ENCODE results near the gene CRYBA2.

Gene CRYBA2

GRCh38 chr2:218999021-218999880 is 6.0 kb upstream of the CRYBA2 start:
- DNase-seq (ENCODE audit: low spot score) = no peak

GRCh38 chr2:218998414-218999002 is 5.3 kb upstream of the CRYBA2 start:
- DNase-seq (ENCODE audit: low spot score) = no peak

- no peak for DNase-seq (ENCODE audit: low spot score)
Measured at GRCh38 chr2:218997731-218998130, 4.5 kb upstream of the CRYBA2 start.

DNA sequence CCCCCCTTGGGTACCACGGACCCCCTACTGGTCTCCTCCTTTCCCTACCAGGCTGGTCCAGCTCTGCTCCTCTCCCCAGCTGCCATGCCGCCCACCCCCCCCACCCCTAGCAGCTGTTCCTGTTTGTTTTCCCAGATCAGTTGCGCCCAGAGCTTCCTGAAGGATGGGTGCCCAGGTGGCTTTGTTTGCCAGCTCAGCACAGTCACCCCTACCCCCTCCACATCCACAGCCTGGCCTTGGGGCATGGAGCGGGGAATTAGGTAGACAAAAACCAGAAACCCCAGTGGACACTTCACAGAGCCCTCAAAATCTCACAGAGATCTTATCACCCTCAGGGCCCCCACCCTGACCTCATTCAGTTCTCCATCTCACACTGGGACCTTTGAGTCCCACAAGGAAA is 3.7 kb upstream of the CRYBA2 start:
- no peak for DNase-seq (ENCODE audit: low spot score)

DNA sequence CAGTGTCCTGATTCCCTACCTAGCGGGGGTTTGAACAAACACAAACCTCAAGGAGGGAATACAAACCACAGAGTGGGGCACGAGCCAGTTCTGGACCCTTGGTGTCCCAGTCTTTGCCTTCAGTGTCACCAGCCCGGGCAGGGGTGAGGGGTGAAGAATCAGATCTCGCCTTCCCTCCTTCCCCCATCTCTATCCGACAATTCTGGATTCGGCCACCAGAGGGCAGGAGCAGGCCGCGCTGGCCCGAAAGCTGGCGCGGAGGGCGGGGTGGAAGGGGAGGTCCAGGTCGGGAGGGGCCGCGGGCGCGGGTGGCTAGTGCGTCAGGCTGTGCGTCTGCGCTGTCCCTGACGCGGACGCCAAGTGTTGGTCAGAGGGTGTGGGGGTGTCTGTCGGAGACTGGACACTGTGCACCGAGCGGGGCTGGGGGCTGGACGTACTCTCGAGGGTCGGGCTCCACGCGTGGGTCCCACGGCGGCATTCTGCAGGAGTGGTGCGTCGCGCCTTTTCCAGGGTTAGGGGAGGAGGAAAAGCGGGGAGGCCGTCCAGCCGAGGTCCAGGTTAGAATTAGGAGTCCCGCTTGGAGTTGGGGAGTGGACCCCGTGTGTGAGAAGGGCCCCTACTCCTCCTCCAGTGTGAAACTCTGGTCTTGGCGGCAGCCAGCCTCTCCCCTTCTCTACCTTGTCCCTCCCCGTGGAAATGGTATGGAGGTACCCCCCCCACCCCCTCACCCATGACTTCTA is 2.9 kb upstream of the CRYBA2 start:
- peak; percentile 75 for DNase-seq (ENCODE audit: low spot score)

GRCh38 chr2:218995561-218995960 is 2.3 kb upstream of the CRYBA2 start:
- no peak for DNase-seq (ENCODE audit: low spot score)

GRCh38 chr2:218992703-218993344 is 398 bp downstream of the CRYBA2 start:
- no peak for DNase-seq (ENCODE audit: low spot score)

DNA sequence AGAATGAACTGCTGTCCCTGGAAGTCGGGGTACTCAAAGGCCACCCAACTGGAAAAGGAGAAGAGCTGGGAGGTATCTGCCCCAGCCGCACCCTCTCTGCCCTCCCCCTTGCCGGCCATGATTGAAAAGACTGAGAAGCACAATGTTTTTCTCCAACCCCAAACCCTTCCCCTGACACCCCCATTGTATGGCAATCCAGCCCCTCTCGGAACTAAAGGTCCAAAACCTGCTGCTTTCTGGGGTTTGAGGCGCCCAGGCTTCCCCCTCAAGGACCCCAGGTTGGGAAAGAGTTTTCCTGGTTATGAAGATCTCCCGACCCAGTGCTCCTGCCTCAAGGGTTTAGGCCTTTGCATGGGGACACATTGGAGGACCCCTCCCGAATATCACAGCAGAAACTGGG is 1.0 kb downstream of the CRYBA2 start:
- no peak for DNase-seq (ENCODE audit: low spot score)

DNA sequence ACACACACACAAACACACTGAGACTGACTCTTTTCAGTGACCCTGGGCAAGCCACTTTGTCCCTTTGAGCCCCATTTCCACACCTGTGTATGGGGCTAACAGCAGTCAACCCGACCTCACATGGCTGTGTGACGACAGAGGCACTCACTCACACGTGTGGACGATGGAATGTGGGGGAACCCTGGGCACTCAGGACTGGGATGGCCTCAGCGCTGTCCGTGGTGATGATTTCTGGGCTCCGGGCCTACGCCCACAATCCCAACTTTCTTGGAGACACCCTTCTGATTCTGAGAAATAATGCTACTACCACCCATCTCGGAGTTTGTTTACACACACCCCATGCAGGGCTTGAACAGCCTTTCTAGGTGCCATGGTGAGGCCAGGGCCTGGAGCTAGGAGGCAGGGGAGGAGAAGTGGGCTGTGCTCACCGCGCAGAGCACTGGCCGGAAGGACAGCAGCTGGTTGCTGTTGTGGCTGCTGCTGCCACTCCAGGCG is 1.5 kb downstream of the CRYBA2 start:
- DNase-seq (ENCODE audit: low spot score) = no peak

- DNase-seq (ENCODE audit: low spot score) = no peak
Measured at GRCh38 chr2:218990612-218991011, 2.6 kb downstream of the CRYBA2 start.

DNA sequence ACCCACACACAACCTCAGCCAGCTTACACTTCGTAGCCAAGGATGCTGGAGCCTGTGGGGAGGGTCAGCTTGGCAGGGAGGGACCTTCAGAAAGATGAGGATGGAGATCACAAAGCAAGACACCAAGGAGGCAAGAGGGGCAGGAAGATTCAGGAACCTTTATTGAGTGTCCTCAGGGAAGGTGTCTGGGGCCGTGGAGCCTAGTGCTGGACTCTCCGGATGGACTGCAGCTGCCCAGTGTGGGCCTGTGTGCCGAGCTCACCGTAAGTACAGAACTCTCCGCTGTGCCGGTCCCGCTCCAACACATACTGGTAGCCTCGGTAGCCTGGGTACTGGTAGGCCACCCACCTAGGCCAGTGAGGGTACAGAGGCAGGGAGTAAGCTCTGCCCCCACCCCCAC is 3.2 kb downstream of the CRYBA2 start:
- DNase-seq (ENCODE audit: low spot score) = no peak

DNA sequence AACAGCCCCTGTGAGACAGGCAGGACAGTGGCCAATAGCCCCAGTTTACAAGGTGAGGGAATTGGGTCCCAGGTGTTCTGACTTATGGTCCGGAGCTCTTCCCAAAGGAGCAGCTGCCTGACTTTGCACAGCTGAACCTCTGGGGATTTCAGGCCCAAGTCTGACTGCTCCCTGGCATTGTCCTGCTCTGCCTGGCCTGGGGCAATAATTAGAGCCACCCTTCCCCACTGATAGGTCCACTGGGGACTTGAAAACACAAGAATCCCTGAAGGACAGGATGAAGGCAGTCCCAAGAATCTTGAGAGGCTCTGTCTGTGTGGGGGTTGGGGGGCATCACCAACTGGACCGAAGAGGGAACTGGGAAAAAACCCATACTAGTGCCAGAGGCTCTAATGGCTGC is 4.6 kb downstream of the CRYBA2 start:
- DNase-seq (ENCODE audit: low spot score) = no peak

GRCh38 chr2:218988164-218988563 is 5.1 kb downstream of the CRYBA2 start:
- DNase-seq (ENCODE audit: low spot score) = no peak

- no peak for DNase-seq (ENCODE audit: low spot score)
Measured at GRCh38 chr2:218986148-218986761, 7.0 kb downstream of the CRYBA2 start.

DNA sequence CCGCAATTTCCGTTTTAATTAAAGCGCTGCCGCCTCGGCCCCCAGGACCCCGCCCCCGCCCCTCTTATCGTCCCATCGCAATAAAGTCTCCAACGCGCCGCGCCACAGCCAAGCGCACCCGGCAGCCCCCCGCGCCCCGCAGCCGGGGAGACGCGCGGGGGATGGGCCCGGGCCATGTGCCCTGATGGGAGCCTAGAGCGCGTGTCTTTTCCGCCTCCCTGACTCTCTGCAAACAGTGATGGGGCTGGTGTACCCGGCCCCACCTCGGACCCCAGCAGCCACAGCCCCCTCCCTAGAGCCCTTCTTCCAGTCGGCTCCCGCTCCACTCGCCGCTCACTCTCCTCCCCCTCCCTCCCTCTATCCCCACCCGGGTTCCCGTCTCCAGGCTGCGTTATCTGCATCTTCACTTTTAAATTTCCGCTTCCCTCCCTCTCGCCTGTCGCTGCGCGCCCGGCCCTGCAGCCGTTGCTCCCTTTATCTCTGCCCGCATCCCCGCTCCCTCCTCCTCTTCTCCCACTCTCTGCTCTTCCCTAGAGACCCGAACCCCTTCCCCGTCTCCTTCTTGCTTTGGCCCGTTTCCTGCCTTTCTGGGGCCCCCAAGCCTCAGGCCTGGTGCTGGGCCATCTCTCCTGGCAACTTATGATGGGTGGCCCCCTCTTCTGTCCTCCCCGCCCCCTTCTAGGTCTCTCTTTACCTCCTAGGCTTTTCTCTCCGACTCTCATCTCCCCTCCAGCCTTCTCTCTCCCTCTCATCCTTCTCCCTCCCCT is 7.7 kb downstream of the CRYBA2 start:
- no peak for DNase-seq (ENCODE audit: low spot score)

DNA sequence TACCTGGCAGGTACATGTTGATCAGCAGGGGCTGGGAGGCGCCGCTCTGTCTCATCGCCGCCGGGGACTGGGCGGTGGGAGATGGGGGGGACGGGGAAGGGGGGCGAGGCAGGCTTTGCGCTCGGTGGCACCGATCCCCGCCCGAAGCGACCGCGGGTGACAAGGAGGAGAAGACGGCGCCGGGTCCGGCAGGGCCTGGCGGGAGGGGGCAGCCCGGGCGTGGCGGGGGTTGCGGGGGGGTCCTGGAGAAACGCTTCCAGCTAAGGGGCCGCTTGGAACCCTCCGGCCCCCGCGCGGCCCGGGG is 8.2 kb downstream of the CRYBA2 start, which contains the start of gene FEV:
Gene FEV (minus strand): TSS at position 164 of the 304 bp plus-strand sequence. CDS start 109 bp downstream, at position 55.
- DNase-seq (ENCODE audit: low spot score) = no peak

GRCh38 chr2:218984239-218985020 is 8.8 kb downstream of the CRYBA2 start:
- no peak for DNase-seq (ENCODE audit: low spot score)

DNA sequence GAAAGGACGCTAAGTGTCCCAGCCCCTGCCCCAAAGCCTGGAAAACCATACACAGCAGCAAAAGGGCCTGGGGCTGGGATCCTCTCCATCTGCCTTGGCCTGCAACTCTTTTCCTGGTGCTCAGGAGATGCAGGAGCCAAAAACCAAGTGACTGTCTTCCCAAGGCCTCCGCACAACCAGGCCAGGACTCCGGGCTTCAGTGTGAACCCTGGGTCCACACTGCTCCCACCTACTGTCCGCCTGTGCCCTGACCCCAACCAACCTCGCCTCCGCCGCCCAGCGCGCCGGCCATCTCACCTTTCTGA is 9.3 kb downstream of the CRYBA2 start:
- DNase-seq (ENCODE audit: low spot score) = no peak

GRCh38 chr2:218983263-218983933 is 9.8 kb downstream of the CRYBA2 start:
- DNase-seq (ENCODE audit: low spot score) = no peak

Measured in globus pallidus (tissue), 1 donor.